Gastroesophageal sphincter (tissue), 3 donors: ENCODE measurements around the gene GAS2L2.

ENCODE experiments used
- CTCF ChIP-seq, 4 experiments: fragments of 200-600 bp in 2 of 4; fragments of 450-650 bp in 2 of 4; sonication (generic) in 1 of 4; IDR thresholded peaks; one replicate each; pipeline ENCODE4 v1.5.1; 2017 to 2019; ENCODE audit warnings: antibody characterized with exemption in 4 of 4, mild to moderate bottlenecking in 2 of 4, moderate library complexity in 2 of 4
- POLR2AphosphoS5 ChIP-seq: sonication (generic); formaldehyde crosslinking; IDR thresholded peaks from one replicate; pipeline ENCODE4 v1.6.1; 2017; ENCODE audit warnings: antibody characterized with exemption

GRCh38 chr17:35698800-35699199 is 54.2 kb downstream of the GAS2L2 start:
- no peak for TF ChIP-seq POLR2AphosphoS5
- no peak for TF ChIP-seq CTCF (IDR thresholded peaks at IDR 0.05)
